GM21723 (cell line): ENCODE data around the gene GNPTG.
A peak's percentile ranks its signal among the peaks of the same experiment; 100 is the strongest.

Experiments
- ATAC-seq: cut with Tn5 transposase; IDR thresholded peaks from one replicate; pipeline ENCODE4 v1.9.1; 2021; ENCODE audit warnings: mild to moderate bottlenecking, moderate library complexity; ENCODE audit not compliant: unreplicated experiment

The GNPTG gene

DNA sequence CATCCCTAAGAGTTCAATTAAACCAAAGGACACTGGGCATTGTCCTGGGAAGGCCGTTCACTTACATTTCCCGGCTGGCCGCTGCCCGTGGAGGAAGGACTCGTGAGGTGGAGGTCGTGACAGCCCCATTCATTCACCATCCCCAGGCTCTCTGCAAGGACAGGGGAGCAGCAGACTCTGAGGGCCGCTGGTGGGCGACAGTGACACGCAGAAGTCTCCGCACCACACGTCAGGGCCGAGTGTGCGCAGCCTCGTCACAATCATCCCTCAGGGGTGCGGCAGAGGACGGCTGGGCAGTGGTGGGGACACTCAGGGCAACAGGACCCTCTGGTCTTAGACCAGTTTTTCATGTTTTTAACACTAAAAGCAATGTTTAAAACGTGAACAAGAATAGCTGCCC lies 41.1 kb downstream of the GNPTG start:
- ATAC-seq: no peak

DNA sequence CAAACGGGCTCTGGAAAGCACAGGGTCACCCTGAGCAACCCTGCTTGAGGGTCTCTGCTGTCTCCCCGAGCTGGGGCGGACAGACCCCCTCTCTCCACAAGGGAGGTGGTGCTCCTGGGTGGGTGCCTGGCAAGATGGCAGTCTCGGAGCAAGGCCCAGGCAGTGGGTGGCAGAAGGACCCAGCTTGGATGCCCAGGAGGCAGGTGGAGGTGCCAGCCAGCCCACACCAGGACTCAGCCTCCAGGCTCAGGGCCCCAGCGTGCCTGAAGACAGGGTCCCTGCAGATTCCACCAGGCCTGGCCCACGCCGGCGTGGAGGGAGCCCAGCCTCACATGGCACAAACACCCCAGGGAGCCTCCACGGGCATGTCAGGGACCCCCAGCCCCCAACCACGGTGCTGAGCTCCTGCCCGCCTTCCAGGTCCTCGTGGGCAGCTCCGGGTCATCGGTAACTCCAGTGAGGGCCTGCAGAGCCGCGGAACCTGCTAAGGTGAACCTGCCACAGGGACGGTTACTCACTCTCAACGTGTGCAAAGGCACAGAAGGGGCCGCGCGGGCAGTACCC lies 42.0 kb downstream of the GNPTG start:
- ATAC-seq: no peak

DNA sequence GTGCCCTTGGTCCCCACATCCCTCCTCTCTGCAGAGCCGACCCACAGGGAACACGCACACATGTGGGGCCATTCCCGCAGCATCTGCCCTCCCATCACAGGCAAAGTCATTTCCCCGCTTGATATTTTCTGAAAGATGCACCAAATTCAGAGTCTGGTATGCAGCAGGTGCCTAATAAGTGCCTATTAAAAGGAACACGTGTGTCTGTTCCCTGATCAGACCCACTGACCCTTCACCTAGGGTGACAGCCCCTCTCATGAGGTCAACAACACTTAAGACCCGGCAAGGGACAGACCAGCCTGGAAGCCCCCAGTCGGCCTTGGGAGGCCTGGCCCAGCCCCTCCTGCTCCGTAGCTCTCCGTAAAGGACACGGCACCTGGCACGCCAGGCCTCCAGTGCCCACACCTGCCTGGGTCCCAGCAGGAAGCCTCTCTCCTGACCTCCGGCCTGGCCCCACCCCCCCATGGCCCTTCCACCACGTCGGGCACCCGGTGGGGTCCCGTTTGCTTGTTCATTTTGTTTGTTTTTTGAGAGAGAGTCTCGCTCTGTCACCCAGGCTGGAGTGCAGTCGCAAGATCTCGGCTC lies 42.7 kb downstream of the GNPTG start:
- ATAC-seq: no peak

DNA sequence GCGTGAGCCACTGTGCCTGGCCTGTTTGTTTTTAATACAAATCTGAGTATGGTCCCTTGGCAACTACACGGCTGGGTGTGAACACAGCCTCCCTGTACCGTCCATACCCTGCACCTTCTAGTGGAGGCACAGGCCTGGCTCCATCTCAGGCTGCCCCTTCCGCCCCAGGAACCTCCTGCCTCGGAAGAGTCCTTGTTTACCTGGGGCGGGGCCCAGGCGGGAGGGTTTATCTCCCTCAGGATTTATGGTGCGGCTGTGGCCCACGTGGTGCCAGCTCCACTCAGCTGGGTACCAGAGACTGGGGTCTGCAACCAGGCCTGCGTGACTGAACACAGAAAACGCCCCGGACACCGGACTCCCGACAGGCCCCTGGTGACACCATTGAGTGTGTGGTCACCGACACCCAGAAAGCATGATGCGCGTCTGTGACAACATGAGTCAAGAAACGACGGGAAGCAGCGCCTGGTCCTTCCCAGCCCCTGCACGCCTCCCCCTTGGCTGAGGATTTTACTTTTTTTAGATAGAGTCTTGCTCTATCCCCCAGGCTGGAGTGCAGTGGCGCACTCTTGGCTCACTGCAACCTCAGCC lies 43.8 kb downstream of the GNPTG start:
- ATAC-seq: no peak

DNA sequence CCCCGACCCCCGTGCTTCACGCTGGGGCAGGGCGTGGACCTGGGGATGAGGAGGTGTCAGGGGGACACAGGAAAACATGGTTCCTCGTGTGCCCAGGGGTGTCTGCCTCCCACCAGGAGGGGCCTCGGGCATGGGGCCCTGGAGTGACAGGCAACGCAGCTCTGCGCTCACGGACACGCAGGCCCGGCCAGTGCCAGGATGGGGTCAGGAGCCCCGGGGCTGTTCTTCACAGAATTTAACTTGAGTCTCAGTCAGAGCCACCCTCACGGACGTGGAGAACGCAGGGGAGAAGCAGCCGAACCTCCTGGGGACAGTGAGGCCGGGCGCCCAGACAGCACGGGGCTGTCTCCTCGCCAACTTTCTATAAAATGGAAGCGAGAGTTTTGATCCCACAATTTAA lies 46.0 kb downstream of the GNPTG start:
- no peak for ATAC-seq

DNA sequence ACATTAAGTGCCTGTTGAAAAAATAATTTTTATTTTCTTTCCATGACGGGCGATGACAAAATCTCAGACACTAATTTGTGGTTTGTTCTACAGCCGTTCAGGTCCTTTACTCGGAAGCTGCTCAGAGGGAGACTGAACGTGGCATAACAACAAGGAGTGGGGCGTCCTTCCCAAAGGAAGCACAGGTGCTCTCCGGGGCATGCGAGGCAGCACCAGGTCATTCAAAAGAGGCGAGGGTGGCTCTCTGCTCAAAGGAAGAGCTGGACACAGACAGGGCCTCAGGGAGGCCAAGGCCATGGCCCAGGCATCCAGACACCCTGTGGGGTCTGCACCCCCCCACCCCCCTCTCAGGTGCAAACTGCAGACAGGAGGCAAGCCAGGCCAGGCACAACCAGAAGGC lies 46.6 kb downstream of the GNPTG start:
- no peak for ATAC-seq

DNA sequence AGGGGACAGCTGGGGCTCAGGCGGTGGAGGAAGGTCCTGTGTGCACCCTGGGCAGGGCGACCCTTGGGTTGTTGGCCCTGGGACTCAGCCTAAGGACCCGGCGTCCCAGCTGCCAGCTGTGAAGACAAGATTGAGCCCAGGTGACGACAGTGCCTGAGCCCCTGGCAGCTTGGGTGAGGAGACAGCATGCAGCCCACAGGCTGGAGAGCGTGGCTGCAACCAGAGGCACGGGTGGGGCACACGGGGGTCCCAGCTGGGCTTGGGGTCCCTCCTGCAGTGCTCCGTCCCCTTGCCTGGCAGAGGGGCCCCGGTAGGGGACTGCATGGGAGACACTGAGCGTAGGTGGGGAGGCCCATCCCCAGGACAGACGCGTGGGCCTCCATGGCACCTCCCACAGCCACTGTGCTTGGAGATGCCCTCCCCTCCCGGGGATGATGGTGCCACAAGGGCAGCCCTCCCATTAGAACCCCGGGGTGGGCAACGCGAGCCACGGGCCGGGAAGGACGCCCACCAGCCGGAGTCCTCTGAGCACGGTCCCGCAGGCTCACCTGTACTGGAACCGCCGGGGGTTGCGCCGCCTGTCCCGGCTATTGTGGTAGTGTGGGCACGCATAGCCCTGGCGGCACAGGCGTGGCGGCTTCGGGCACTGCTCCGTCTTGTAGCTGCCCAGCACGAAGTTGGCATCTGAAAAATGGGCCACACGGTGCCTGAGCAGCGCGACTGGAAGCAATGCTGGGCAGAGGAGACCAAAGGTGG lies 47.3 kb downstream of the GNPTG start:
- no peak for ATAC-seq

DNA sequence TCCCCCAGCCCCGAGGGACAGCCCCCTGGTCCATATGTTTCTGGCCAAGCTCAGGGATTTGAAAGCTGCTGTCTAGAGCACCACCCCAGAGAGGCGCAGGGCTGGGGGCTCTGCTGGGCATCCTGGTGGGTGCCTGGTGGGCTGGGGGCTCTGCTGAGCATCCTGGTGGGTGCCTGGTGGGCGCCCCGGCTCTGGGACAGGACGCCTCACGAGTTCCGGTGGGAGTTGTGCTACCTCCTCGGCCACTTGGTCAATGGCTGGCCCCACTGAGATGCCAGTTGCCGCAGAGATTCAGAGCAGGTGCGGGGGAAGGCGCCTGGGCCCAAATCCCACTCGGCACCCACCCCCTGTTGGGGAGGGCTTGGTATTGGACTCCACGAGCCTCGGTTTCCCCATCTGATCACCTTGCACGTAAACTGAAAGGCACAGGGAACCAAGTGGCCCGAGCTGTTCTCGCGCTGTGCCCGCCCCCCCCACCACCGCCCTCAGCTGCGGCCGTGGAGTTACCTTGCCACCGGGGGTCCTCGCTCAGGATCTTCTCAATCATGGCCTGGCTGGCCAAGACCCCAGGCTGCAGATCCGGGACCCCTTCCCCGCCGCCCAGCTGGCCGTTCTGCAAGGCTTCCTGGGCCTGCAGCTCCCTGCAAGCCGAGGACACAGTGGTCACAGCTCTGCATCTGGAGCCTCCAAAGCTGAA lies 49.5 kb downstream of the GNPTG start:
- ATAC-seq: no peak

DNA sequence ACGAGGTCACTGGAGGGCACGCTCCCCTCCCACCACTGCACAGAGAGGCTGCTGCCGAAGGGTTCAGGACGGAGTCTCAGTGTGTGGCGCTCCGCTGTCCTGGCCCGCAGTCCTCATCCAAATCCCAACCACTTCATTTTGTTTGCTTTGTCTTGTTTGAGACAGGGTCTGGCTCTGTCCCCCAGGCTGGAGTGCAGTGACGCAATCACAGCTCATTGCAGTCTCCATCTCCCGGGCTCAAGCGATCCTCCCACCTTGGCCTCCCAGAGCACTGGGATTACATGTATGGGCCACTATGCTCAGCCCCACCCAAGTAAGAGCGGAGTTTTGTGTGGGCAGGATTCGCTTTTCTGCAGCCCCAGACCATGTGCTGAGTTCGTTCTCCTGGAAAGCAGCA lies 50.0 kb downstream of the GNPTG start:
- no peak for ATAC-seq

DNA sequence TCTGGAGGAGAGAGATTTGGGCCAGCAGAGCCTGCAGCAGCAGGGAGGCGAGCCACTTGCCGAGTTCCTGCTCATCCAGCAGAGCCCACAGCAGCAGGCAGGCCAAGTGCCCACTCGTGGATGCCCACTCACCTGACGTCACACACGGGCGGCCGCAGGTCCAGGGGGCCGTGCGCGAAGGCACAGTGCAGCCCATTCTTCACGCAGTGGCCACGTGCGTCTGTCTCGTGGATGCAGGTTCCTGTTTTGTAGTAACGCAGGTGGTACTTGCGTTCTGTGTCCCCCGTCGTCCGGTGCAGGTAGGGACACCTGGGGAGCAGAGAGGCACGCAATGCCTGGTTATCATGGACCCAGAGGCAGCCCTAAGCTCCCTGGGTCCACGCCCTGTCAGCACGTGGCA lies 51.3 kb downstream of the GNPTG start:
- no peak for ATAC-seq

DNA sequence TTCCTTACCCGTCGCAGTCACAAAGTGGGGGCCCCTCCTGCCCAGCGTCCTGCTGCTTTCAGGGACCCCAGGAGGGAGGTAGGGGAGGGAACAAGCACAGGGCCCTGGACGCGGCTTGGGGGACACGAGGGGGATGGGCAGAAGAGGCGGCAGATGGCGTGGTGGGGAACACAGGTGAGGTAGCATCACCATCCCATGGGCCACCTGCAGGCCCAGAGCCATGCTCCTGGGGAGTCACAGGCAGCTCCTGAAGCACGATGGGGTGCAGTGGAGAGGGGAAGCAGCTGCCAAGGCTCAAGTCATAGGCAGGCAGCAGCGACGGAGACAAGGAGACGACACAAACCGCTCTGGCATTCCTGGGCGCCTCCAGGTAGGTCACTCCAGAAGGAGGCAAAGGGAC lies 52.0 kb downstream of the GNPTG start:
- ATAC-seq: no peak

DNA sequence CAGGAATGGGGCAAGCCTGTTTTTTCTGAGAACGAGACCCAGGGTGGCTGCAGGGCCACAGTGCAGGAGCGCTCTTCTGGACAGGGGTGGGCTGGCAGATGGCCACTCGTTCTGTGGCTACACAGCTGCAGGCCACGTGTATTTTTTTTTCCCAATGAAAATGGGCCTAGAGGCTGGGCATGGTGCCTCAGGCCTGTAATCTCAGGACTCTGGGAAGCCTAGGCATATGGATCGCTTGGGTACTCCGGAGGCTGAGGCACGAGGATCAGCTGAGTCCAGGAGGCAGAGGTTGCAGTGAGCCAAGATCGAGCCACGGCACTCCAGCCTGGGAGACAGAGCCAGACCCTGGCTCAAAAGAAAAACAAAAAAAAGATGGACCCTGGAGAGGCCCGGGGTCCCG lies 56.0 kb downstream of the GNPTG start:
- peak; percentile 17 for ATAC-seq

DNA sequence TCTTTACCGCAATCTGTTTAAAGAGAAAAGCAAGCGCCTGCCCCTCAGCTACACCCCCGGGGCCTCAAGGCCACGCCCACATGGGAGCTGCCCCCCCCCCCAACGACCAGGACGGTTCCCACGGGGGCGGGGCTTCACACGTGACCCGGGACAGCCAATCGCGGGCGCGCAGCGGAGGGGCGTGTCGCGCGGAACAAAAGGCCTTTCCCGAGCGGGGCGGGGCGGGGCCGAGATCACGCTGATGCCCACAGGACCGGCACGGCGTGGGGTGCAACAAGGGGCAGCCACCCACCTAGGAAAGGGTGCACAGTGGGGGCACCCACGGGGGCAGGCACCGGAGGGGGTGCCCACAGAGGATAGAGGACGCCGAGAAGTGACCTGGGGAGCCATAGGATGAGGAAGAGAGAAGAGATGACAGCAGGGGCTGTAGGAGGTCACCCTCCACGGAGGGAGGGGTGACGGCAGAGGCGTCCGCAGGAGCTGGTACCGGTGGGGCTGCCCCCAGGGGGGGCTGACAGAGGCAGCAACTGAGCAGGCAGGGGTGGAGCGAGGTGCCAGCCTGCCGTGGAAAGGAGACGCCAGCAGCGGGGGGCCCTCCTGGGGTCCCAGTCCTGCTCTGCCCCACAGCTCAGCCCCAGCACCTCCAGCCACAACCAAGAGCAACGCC lies 56.6 kb downstream of the GNPTG start:
- ATAC-seq: peak; percentile 70

DNA sequence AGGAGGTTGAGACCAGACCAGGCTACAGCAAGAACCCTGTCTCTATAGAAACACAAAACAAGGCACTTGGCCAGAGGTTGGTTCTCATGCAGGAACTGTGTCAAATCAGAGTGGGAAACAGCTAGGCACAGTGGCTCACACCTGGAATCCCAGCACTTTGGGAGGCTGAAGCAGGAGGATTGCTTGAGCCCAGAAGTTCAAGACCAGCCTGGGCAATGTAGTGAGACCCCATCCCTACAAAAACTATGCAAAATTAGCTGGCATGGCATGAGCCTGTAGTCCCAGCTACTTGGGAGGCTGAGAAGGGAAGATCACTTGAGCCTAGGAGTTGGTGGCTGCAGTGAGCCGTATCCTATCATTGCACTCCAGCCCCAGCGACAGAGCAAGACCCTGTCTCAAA lies 61.1 kb downstream of the GNPTG start:
- no peak for ATAC-seq
